Measurements from ENCODE around the gene SRGAP2C.
"Not testable (repeated sequence)": the region's sequence is repeated elsewhere in the genome, so short reads cannot be mapped to it uniquely, and the experiment has no call there.

The SRGAP2C gene

DNA sequence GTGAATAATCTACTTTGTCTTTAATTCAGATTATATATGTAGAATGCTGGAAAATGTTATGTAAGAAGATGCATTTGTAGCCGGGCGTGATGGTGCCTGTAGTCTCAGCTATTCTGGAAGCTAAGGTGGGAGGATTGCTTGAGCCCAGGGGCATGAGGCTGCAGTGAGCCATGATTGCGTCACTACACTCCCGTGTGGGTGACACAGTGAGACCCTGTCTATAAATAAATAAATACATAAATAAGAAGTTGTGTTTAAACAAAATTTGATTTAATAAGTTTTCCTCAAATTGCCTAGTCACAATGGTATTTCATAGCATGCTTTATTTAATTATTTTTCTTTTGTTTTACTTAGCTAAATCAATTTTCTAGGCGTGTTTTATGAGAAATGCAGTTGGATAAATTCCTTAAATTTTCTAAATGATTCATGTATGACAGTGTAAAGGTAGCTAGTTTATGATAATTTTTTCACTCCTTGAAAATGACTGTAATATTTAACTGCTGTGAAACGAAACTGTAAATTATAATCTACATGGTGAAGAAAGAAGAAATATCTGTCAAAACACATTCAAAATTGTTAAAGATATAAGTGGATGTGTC, 232.6 kb downstream of the SRGAP2C start:
- in situ Hi-C loops (cut with HindIII; ENCODE audit: low sequenced_read_pairs), result no loop called here

DNA sequence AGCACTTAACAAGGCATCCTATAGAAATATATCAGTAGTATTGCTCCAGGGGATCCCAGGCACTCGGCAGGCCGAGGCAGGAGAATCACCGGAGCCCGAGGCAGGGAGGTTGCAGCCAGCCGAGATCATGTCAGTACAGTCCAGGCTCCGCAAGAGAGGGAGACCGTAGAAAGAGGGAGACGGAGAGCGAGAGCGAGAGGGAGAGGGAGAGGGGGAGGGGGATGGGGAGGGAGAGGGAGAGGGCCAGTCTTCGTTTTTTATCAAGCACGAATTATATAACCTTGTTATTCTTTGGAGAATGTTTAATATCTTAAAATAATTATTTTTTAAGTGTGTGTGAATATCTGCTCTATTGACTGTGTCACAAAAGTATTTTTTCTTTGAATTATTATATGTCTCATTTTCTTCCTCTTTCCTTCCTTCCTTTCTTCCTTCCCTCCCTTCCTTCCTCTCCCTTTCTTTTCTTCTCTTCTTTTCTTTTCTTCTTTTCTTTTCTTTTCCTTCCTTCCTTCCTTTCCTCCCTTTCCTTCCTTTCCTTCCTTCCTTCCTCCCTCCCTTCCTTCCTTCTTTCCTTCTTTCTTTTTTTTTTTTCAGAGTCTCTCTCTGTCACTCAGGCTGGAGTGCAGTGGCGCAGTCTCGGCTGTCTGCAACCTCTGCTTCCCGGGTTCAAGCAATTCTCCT, 233.7 kb downstream of the SRGAP2C start:
- in situ Hi-C loops (cut with HindIII; ENCODE audit: low sequenced_read_pairs), result no loop called here

DNA sequence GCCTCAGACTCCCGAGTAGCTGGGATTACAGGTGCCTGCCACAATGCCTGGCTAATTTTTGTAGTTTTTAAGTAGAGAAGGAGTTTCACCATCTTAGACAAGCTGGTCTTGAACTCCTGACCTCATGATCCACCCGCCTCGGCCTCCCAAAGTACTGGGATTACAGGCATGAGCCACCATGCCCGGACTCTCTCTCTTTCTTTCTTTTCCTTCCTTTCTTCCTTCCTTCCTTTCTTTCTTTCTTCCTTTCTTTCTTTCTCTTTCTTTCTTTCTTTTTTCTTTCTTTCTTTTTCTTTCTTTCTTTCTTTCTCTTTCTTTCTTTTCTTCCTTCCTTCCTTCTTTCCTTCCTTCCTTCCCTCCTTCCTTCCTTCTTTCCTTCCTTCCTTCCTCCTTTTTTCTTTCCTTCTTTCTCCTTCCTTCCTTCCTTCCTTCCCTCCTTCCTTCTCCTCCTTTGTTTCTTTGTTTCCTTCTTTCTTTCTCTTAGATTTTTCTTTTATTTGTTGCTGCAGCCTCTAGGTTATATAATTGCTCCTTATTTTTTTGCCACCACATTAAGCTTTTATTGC, 234.4 kb downstream of the SRGAP2C start:
- in situ Hi-C loops (cut with HindIII; ENCODE audit: low sequenced_read_pairs), result not testable (repeated sequence)

DNA sequence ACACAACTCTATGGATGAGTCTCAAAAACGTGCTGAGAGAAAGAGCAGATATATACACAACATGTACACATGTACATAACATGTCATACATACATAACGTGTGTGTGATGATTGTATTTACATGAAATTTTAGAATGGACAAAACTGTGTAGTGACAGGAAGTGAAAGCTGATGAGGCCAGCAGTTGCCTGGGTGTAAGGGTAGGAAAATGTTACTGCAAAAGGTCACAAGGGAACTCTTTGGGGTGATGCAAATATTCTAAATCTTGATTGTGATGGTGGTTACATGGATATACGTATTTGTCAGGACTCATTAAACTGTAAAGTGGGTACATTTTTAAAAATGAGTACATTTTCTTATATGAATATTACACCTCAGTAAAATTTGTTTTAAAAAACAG, 236.7 kb downstream of the SRGAP2C start:
- in situ Hi-C loops (cut with HindIII; ENCODE audit: low sequenced_read_pairs), result not testable (repeated sequence)

DNA sequence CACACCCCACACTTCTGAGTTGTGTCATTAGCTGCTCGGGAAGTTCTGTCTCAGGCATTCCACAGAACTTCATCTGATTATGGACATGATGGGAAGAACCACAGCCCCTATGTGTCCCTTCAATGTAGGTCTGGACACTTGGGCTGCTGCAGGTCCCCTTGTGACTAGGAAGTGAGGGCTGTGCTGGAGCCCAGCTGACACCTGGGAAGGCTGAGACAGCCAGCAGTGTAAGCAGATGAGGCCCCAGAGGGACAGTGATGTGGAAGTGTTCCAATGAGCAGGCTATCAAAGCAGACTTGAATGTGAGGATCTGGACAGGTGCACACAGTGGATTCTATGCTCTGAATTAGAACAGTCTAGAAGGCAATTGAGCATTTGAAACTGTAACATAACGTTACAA, 239.2 kb downstream of the SRGAP2C start:
- in situ Hi-C loops (cut with HindIII; ENCODE audit: low sequenced_read_pairs), result not testable (repeated sequence)

DNA sequence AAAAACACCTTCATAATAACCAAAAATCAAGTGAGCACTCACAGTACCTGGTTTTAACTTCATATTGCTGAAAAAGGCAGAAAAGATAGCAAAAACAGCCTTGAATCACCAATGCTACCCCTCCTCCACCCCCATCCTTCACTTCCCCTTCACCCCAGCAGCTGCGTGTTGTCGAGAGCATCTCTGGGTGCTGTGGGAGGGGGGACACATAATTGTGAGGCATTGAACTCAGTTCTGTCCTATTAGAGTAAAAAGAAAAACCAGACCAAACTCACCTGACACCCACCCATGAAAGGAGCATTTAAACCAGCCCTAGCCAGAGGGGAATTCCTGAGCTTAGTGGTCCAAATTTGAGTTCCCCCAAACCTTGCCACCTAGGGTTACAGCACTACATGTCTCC, 248.7 kb downstream of the SRGAP2C start:
- in situ Hi-C loops (cut with HindIII; ENCODE audit: low sequenced_read_pairs), result not testable (repeated sequence)

DNA sequence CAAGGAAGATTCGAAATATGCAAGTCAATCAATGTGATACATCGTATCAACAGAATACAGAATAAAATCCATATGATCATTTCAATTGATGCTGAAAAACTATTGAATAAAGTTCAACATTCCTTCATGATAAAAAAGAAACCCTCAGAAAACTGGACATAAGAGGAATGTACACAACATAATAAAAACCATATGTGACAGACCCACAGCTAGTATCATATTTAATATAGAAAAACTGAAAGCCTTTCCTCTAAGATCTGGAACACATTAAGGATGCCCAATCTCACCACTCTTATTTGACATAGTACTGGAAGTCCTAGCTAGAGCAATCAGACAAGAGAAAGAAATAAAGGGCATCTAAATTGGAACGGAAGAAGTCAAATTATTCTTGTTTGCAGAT, 254.1 kb downstream of the SRGAP2C start:
- in situ Hi-C loops (cut with HindIII; ENCODE audit: low sequenced_read_pairs), result not testable (repeated sequence)

DNA sequence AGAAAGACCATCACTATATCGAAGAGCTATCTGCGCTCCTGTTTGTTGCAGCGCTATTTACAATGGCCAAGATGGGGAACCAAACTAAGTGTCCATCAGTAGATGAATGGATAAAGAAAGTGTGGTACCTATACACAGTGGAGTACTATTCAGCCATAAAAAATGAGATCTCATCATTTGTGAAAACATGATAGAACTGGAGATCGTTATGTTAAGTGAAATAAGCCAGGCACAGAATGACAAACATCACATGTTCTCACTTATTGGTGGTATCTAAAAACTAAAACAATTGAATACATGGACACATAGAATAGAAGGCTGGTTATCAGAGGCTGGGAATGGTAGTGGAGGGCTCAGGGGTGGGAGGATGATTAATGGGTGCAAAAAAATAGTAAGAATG, 256.2 kb downstream of the SRGAP2C start:
- in situ Hi-C loops (cut with HindIII; ENCODE audit: low sequenced_read_pairs), result no loop called here

All from DLD1 (cell line).